ENCODE data around the gene DACT1. TPM values are rescaled to one million over a fixed set of nuclear protein-coding genes. Genes with fewer than 3 reads are reported as not detected.

DACT1 gene
- total RNA-seq, 1 donor from 2014 or later, result 3.4 TPM

DNA sequence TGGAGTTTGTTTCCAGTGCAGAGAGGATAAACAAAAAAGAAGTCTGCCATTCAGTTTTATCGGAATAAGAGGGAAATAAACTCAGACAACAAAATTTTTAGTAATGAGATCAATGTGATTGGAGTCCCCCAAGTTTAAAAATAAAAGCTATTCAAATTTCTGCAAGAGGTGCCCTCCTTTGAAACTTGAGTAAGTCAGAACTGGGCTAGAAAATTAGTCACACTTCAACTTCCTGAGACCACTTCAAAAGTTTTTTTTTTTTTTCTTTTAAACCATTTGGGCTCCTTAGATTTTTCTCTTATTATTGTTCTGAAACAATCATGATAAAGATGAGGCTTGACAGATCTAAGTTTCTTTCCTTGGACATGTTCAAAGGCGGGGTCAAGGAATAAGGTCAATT is 3.2 kb downstream of the DACT1 start:
- DNase-seq (ENCODE audit: low read depth), result no peak
- H3K4me3 ChIP-seq (ENCODE audit: low read depth, low read length), result no peak overlapping the region
- TF ChIP-seq, protein P1, sequence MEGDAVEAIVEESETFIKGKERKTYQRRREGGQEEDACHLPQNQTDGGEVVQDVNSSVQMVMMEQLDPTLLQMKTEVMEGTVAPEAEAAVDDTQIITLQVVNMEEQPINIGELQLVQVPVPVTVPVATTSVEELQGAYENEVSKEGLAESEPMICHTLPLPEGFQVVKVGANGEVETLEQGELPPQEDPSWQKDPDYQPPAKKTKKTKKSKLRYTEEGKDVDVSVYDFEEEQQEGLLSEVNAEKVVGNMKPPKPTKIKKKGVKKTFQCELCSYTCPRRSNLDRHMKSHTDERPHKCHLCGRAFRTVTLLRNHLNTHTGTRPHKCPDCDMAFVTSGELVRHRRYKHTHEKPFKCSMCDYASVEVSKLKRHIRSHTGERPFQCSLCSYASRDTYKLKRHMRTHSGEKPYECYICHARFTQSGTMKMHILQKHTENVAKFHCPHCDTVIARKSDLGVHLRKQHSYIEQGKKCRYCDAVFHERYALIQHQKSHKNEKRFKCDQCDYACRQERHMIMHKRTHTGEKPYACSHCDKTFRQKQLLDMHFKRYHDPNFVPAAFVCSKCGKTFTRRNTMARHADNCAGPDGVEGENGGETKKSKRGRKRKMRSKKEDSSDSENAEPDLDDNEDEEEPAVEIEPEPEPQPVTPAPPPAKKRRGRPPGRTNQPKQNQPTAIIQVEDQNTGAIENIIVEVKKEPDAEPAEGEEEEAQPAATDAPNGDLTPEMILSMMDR (conservative IDR thresholded peaks at IDR 0.05; ENCODE audit: low read depth, low read length), result no peak

DNA sequence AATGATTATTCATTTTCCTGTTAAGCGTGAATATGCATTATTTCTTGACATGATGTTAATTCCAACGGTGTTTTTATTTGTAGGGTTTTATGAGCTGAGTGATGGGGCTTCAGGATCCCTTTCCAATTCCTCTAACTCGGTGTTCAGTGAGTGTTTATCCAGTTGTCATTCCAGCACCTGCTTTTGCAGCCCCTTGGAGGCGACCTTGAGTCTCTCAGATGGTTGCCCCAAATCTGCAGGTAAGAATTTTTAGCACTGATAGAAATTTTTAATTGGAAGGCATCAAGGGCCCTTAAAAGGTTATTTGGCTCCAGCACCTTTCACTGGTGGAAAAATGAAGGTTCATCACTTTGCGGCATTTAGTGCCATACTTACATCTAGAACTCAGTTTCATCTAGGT is 3.7 kb downstream of the DACT1 start:
- no peak for DNase-seq (ENCODE audit: low read depth)

DNA sequence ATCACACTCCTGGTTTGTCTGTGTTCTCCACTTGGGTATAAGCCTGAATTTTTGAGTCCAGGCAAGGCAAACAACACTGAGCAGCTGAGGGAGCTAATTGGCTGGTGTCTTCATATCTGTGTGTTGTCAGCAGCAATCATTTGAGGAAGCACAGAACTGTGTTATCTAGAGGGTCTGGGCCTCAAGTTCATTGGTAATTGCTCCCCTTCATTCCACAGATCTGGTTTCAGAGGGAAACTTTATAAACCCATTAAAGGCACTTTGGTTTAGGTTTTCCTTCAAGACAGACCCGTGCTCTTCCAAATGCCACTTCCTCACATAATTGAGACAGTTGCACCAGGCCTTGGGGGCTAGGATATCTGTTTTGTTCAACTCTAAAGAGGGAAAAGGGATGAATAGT is 5.6 kb downstream of the DACT1 start:
- no peak for DNase-seq (ENCODE audit: low read depth)
- TF ChIP-seq, protein P1 (conservative IDR thresholded peaks at IDR 0.05; ENCODE audit: low read depth, low read length), result no peak
- no peak overlapping the region for H3K4me3 ChIP-seq (ENCODE audit: low read depth, low read length)

More for the DNA sequence above, 3.7 kb downstream of the DACT1 start:
- TF ChIP-seq, protein P1 (conservative IDR thresholded peaks at IDR 0.05; ENCODE audit: low read depth, low read length), result peak; percentile 54
- H3K4me3 ChIP-seq (ENCODE audit: low read depth, low read length), result no peak overlapping the region

DNA sequence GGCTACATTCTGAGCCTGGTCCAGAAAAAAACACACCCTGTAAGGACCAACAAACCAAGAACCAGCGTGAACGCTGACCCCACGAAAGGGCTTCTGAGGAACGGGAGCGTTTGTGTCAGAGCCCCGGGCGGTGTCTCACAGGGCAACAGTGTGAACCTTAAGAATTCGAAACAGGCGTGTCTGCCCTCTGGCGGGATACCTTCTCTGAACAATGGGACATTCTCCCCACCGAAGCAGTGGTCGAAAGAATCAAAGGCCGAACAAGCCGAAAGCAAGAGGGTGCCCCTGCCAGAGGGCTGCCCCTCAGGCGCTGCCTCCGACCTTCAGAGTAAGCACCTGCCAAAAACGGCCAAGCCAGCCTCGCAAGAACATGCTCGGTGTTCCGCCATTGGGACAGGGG is 7.9 kb downstream of the DACT1 start:
- DNase-seq (ENCODE audit: low read depth), result no peak
- TF ChIP-seq, protein P1 (conservative IDR thresholded peaks at IDR 0.05; ENCODE audit: low read depth, low read length), result no peak
- H3K4me3 ChIP-seq (ENCODE audit: low read depth, low read length), result no peak overlapping the region

DNA sequence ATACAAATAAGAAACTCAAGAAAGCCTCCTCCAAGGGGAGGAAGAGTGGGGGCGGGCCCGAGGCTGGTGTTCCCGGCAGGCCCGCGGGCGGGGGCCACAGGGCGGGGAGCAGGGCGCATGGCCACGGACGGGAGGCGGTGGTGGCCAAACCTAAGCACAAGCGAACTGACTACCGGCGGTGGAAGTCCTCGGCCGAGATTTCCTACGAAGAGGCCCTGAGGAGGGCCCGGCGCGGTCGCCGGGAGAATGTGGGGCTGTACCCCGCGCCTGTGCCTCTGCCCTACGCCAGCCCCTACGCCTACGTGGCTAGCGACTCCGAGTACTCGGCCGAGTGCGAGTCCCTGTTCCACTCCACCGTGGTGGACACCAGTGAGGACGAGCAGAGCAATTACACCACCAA is 8.7 kb downstream of the DACT1 start:
- no peak for DNase-seq (ENCODE audit: low read depth)
- H3K4me3 ChIP-seq (ENCODE audit: low read depth, low read length), result no peak overlapping the region
- TF ChIP-seq, protein P1 (conservative IDR thresholded peaks at IDR 0.05; ENCODE audit: low read depth, low read length), result no peak

DNA sequence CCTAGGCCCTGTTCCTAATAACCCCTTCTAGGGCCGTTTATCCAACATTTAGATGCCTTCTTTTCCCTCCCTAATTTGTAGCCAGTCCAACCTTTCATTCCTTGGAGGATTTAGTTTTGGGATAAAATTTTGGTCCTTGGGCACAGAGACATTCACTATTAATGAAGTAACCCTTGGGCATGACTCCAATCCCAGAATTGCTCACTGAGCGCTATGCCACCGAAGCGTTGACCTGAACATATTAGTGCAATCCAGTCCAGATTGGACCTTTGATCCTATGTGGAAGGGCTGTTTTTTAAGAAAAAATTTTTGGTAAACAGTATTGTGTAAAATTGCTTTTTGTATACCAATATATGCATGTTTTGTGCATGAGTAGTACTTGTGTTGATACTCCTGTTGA is 10.0 kb downstream of the DACT1 start:
- DNase-seq (ENCODE audit: low read depth), result no peak
- TF ChIP-seq, protein P1 (conservative IDR thresholded peaks at IDR 0.05; ENCODE audit: low read depth, low read length), result no peak
- no peak overlapping the region for H3K4me3 ChIP-seq (ENCODE audit: low read depth, low read length)

DNA sequence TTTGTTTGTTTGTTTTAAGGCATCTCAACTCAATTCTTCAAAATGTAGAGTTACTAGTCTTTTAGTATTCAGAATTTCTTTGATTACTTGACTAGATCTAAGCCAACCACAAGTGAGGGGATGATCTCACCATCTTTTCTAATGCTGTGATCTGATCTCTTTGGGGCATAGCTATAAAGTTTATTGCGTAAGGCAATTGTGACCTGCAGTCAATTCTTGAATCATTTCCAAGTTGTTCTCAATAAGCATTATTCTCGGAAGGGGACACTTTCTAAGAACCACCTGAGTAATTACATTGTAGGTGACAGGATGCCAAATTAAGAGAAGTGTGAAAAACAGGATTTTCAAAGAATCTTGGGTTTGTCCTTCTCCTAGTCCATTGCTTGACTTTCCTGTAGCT is 13.1 kb downstream of the DACT1 start:
- DNase-seq (ENCODE audit: low read depth), result no peak
- TF ChIP-seq, protein P1 (conservative IDR thresholded peaks at IDR 0.05; ENCODE audit: low read depth, low read length), result no peak
- H3K4me3 ChIP-seq (ENCODE audit: low read depth, low read length), result no peak overlapping the region

Data from epithelial cell of proximal tubule (primary cell).